ENCODE results near the gene KIAA0513.

KIAA0513 gene

GRCh38 chr16:85027349-85027957 lies at the start of gene KIAA0513:
KIAA0513 (plus strand) TSS chr16:85027795; CDS start chr16:85067072, 39,277 bp downstream.
- peak; percentile 78 for DNase-seq

- DNase-seq = no peak
Observed at GRCh38 chr16:84979516-84979915, 48.1 kb upstream of the KIAA0513 start.

GRCh38 chr16:84982434-84982833 lies 45.2 kb upstream of the KIAA0513 start:
- no peak for DNase-seq

GRCh38 chr16:84985079-84986065 lies 42.2 kb upstream of the KIAA0513 start:
- no peak for DNase-seq

GRCh38 chr16:84986102-84986501 lies 41.5 kb upstream of the KIAA0513 start:
- DNase-seq = no peak

GRCh38 chr16:84986879-84987278 lies 40.7 kb upstream of the KIAA0513 start:
- no peak for DNase-seq

- no peak for DNase-seq
Observed at GRCh38 chr16:84988328-84989080, 39.1 kb upstream of the KIAA0513 start.

- DNase-seq = no peak
Observed at GRCh38 chr16:84989749-84990620, 37.6 kb upstream of the KIAA0513 start.

- DNase-seq = no peak
Observed at GRCh38 chr16:84990782-84991181, 36.8 kb upstream of the KIAA0513 start.

- no peak for DNase-seq
Observed at GRCh38 chr16:84992717-84993075, 34.9 kb upstream of the KIAA0513 start.

GRCh38 chr16:84993926-84994325 lies 33.7 kb upstream of the KIAA0513 start:
- DNase-seq = no peak

- no peak for DNase-seq
Observed at GRCh38 chr16:84995663-84996062, 31.9 kb upstream of the KIAA0513 start.

- DNase-seq = no peak
Observed at GRCh38 chr16:84996365-84996764, 31.2 kb upstream of the KIAA0513 start.

- DNase-seq = no peak
Observed at GRCh38 chr16:84999200-84999599, 28.4 kb upstream of the KIAA0513 start.

GRCh38 chr16:84999857-85000480 lies 27.6 kb upstream of the KIAA0513 start:
- no peak for DNase-seq

- DNase-seq = no peak
Observed at GRCh38 chr16:85002099-85002541, 25.5 kb upstream of the KIAA0513 start.

GRCh38 chr16:85002608-85003007 lies 25.0 kb upstream of the KIAA0513 start:
- no peak for DNase-seq

GRCh38 chr16:85003076-85003475 lies 24.5 kb upstream of the KIAA0513 start:
- no peak for DNase-seq

- DNase-seq = no peak
Observed at GRCh38 chr16:85003725-85004586, 23.6 kb upstream of the KIAA0513 start.

GRCh38 chr16:85004587-85005205 lies 22.9 kb upstream of the KIAA0513 start:
- DNase-seq = no peak
